ENCODE measurements around the gene CAND2. TPM values are rescaled to one million over a fixed set of nuclear protein-coding genes. Genes with fewer than 3 reads are reported as not detected.
"Not testable (repeated sequence)": the region's sequence is repeated elsewhere in the genome, so short reads cannot be mapped to it uniquely, and the experiment has no call there.

The CAND2 gene
- total RNA-seq, 2 donors from 2014 or later = 0.72 to 2.2 TPM

- H3K9ac ChIP-seq (ENCODE audit: low read depth in 2 of 2, low read length in 2 of 2) = no peak overlapping the region
- TF ChIP-seq CTCF (IDR thresholded peaks at IDR 0.05) = no peak
- H3K27me3 ChIP-seq = no peaks in the 10 kb centered on the region
- no peaks in the 10 kb centered on the region for H3K4me1 ChIP-seq
- intact Hi-C loops (cut with DNase I) = no loop called here
- H3K36me3 ChIP-seq = no peaks in the 10 kb centered on the region
- H3K9me3 ChIP-seq = no peaks in the 10 kb centered on the region
- DNase-seq = no peak
- H3K4me3 ChIP-seq = no peak overlapping the region
- no peak overlapping the region for H3K27ac ChIP-seq
Measured at GRCh38 chr3:12777171-12777570, 19.3 kb upstream of the CAND2 start.

- DNase-seq = no peak
- intact Hi-C loops (cut with DNase I) = no loop called here
Measured at GRCh38 chr3:12780751-12781150, 15.7 kb upstream of the CAND2 start.

GRCh38 chr3:12782172-12782815, 14.2 kb upstream of the CAND2 start:
- no peaks in the 10 kb centered on the region for H3K9me3 ChIP-seq
- no peak overlapping the region for H3K4me3 ChIP-seq
- H3K27ac ChIP-seq = no peak overlapping the region
- H3K9ac ChIP-seq (ENCODE audit: low read depth in 2 of 2, low read length in 2 of 2) = no peak overlapping the region
- no peaks in the 10 kb centered on the region for H3K36me3 ChIP-seq
- no peak for DNase-seq
- TF ChIP-seq CTCF (IDR thresholded peaks at IDR 0.05) = no peak
- no peaks in the 10 kb centered on the region for H3K27me3 ChIP-seq
- intact Hi-C loops (cut with DNase I) = no loop called here
- H3K4me1 ChIP-seq = no peaks in the 10 kb centered on the region

More at GRCh38 chr3:12780751-12781150, 15.7 kb upstream of the CAND2 start:
- Histone ChIP-seq H3K27me3 (no peaks in the 10 kb centered on the region), H3K9ac (ENCODE audit: low read depth in 2 of 2, low read length in 2 of 2) (no peak overlapping the region), H3K4me3 (no peak overlapping the region), H3K27ac (no peak overlapping the region), H3K4me1 (no peaks in the 10 kb centered on the region), H3K9me3 (no peaks in the 10 kb centered on the region), H3K36me3 (no peaks in the 10 kb centered on the region)
- no peak for TF ChIP-seq CTCF (IDR thresholded peaks at IDR 0.05)

- Histone ChIP-seq H3K4me3 (no peak overlapping the region), H3K4me1 (no peaks in the 10 kb centered on the region), H3K9me3 (no peaks in the 10 kb centered on the region), H3K27ac (no peak overlapping the region), H3K9ac (ENCODE audit: low read depth in 2 of 2, low read length in 2 of 2) (no peak overlapping the region), H3K36me3 (no peaks in the 10 kb centered on the region), H3K27me3 (no peaks in the 10 kb centered on the region)
- intact Hi-C loops (cut with DNase I) = no loop called here
- TF ChIP-seq CTCF (IDR thresholded peaks at IDR 0.05) = no peak
- DNase-seq = no peak
Measured at GRCh38 chr3:12785096-12785495, 11.4 kb upstream of the CAND2 start.

GRCh38 chr3:12787346-12787745, 9.1 kb upstream of the CAND2 start:
- H3K4me3 ChIP-seq; intact Hi-C loops (cut with DNase I); H3K27me3 ChIP-seq; H3K4me1 ChIP-seq; H3K36me3 ChIP-seq; H3K9me3 ChIP-seq; H3K9ac ChIP-seq (ENCODE audit: low read depth in 2 of 2, low read length in 2 of 2); H3K27ac ChIP-seq: not testable (repeated sequence)
- DNase-seq = peak; percentile 49

GRCh38 chr3:12787967-12788690, 8.4 kb upstream of the CAND2 start:
- H3K27ac ChIP-seq; H3K27me3 ChIP-seq; intact Hi-C loops (cut with DNase I); DNase-seq; H3K9ac ChIP-seq (ENCODE audit: low read depth in 2 of 2, low read length in 2 of 2); H3K4me1 ChIP-seq; H3K9me3 ChIP-seq; H3K4me3 ChIP-seq; H3K36me3 ChIP-seq: not testable (repeated sequence)

Data from colonic mucosa (tissue), 4 donors.